GM21786 (cell line): ENCODE data around the gene PIK3R1.
A peak's percentile ranks its signal among the peaks of the same experiment; 100 is the strongest.

Experiments
- ATAC-seq: cut with Tn5 transposase; IDR thresholded peaks from one replicate; pipeline ENCODE4 v1.9.1; 2021; ENCODE audit not compliant: unreplicated experiment

The PIK3R1 gene

DNA sequence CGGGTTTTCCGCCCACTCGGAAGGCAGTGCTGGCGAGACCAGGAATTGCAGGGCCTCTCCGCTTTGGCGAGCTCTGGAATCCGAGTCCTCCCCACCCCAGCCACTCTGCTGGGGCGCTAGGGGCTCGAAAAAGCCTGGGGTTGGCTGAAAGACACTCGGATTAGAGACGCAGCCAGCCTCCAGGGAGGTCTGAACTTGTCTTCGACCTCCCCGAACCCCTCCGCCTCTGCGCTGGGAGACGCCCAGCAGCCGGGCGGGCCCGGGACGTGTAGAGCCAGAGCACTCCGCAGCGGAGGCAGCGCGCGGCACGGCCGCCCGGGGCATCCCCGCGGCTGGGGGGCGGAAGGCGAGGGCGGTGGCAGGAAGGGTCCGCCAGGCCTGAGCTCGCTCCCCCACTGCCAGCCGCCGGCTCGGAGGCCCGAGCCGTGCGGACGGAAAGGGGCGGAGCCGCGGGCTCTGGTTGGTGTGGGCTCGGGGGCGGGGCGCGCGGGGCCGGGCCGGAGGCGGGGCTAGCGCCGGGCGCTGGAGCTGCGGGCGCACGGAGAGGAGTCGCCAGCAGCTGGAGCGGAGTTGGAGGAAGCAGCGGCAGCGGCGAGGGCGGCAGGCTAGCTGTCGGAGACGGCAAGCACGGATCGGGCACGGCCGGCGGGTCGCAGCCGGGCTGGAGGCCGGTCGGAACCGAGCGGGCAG, at the start of gene PIK3R1:
Gene PIK3R1, plus strand, starts transcription at position 549 of the 690 bp plus-strand sequence. CDS start 10,920 bp downstream, outside the sequence.
- ATAC-seq, result peak; percentile 70

DNA sequence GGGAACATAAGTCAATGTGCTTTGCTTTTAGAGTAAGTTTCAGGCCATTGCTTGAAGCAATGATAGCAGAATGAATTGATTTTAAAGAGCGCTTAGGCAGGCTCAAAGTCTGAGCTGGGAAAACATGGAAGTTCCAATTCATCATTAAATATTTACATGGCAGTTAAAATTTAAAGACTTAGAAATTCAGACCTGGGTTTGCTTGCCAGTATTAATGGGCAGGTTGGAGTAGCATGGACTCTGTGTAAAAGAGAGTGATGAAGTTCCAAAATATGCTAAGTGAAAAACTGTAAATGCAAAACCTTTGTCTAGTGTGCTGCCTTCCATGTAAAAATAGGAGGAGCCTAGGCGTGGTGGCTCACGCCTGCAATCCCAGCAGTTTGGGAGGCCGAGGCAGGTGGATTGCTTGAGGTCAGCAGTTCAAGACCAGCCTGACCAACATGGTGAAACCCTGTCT, 48.3 kb upstream of the PIK3R1 start:
- no peak for ATAC-seq

DNA sequence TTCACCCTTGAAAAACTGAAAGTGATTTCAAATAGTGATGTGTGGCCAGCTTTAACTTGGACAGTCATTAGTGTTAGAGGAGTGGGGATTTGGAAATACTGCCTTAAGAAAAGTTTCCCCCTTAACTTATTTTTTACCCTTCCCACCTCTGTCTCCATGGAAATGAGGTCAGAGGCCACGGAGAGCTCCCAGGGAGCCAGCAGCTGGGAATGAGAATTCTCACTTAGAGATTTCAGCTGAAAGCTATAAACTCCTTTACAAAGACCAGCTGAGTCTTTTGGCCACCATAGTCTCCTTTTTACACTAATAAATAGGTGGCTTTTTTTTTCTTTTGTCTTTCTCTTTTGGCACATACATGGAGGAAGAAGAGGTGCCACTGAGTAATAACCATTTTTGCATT, 45.7 kb upstream of the PIK3R1 start:
- ATAC-seq, result no peak

DNA sequence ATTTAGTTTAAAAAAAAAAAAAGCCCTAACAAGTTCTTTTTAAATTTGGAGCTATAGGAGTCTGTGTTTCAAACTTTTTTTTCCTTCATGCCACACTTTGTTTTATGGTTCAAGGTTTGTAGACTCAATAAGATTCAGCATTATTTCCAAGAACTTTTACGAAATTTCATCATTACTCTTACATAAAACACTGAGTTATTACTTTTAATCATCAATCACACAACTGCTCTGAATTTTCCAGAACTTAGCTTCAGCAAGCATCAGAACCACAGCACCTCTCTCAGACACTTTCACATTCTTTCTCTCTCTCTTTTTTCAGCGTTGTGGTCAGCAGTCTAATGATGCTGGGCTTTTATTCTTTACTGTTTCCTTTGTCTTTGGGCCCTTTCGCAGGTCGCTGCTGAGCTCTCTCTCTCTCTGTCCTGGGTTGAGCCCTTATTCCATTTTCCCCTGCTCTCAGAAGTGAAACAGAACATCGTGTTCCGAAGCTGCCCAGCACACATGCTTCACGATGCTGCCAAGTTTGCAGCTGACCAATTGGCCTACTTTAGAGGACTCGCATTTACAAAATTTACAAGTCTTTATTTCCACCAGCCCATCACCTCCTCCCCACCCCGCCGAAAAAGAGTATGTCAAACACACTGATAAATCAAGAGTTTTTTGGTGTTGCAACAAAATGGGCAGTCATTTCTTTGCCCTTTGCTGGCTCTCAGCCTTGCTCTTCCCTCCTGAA, 44.6 kb upstream of the PIK3R1 start:
- no peak for ATAC-seq

DNA sequence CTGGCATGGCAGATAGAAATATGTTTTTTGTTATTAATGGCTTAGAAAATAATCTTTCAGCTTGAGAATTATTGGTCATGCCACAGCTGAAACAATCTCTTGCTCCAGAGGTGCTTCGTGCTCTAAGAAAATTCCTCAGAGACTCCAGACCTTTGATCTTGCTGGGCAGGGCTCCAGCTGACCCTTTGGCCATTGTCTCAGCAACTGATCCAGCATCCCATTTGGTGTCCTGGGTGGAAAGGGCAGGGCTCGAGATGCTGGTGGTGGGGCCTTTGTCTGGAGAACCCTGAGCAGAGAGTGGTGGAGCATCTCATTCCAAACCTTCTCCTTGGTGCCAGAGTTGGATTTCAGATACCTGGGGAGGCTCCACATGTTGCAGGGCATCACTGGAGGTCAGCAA, 43.2 kb upstream of the PIK3R1 start:
- ATAC-seq, result no peak

DNA sequence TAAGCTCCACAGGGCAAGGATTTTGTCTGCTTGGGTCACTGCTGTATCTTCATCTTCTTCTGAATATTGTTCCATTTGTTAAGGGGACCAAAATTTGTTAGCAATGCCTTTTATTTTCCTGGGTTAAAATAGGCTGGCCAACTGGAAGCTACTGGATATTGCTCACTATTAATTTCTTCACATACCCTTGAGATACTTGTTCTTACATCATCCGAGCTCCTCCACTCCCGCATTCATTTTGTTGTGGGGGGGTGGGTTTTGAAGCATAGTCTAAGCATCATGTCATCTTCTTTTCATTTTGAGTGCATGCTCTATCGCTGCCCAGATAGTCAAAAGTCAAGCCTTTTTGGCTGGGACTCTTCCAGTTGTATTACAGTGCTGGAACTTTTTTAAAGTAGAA, 42.5 kb upstream of the PIK3R1 start:
- ATAC-seq, result no peak

DNA sequence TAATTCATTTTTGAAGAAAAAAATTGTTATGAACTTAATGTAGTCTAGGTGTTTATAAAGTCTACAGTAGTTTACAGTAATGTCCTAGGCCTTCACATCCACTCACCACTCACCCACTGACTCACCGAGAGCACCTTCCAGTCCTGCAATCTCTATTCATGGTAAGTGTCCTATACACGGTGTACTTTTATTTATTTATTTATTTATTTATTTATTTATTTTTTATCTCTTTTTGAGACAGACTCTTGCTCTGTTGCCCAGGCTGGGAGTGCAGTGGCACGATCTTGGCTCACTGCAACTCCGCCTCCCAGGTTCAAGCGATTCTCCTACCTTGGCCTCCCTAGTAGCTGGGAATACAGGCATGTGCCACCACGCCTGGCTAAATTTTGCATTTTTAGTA, 39.3 kb upstream of the PIK3R1 start:
- ATAC-seq, result no peak

DNA sequence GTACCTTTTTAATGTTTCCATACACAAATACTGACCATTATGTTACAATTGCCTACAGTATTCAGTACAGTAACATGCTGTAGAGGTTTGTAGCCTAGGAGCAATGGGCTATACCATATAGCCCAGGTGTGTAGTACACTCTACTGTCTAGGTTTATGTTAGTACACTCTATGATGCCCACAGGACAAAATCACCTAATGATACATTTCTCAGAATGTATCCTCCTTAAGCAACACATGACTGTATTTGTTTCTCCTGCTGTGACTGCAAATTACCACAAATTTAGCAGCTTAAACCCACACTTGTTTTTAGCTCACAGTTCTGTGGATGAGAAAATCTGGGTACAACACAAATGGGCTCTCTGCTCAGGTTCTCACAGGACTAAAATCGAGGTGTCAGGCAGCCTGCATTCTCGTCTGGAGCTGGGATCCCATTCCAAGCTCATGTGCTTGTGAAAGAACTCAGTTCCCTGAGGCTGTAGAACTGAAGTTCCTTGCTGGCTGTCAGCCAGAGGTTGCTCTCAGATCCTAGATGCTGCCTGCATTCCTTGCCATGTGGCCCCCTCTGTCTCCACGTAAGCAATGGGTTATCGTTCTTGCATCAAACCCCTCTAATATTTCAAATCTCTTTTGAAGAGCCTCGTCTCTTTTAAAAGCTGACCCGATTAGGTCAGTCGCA, 38.6 kb upstream of the PIK3R1 start:
- ATAC-seq, result no peak

DNA sequence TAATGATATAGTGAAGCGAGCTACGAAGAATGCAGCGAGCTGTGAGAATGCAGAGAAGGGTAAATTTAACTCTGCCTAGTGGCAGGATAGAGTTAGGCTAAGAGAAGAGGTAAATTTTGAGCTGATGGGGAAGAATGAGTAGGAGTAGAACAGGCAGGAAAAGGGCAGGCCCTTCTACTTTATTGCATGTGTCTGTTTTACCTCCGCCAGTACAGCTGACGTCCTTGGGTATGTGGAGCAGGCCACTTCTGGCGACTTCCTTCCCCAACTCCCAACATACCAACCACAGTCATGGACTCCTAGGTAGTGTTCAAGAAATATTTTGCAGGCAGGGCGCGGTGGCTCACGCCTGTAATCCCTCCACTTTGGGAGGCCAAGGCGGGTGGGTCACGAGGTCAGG, 37.9 kb upstream of the PIK3R1 start:
- ATAC-seq, result no peak

DNA sequence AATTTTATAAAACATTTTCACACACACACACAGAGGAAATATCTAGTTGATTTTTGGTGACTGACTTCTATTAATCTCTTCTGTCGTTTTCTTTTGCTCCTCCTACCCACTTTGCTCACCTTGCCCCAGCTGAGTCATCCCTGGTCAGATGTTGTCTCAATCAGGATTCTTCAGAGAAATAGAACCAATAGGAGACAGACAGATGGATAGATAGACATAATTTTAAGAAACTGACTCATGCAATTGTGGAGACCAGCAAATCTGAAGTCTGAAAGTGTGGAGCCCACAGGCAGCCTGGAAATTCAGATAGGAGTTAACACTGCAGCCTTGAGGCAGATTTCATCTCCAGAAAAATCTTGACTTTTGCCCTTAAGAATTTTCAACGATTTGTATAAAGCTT, 37.0 kb upstream of the PIK3R1 start:
- no peak for ATAC-seq

DNA sequence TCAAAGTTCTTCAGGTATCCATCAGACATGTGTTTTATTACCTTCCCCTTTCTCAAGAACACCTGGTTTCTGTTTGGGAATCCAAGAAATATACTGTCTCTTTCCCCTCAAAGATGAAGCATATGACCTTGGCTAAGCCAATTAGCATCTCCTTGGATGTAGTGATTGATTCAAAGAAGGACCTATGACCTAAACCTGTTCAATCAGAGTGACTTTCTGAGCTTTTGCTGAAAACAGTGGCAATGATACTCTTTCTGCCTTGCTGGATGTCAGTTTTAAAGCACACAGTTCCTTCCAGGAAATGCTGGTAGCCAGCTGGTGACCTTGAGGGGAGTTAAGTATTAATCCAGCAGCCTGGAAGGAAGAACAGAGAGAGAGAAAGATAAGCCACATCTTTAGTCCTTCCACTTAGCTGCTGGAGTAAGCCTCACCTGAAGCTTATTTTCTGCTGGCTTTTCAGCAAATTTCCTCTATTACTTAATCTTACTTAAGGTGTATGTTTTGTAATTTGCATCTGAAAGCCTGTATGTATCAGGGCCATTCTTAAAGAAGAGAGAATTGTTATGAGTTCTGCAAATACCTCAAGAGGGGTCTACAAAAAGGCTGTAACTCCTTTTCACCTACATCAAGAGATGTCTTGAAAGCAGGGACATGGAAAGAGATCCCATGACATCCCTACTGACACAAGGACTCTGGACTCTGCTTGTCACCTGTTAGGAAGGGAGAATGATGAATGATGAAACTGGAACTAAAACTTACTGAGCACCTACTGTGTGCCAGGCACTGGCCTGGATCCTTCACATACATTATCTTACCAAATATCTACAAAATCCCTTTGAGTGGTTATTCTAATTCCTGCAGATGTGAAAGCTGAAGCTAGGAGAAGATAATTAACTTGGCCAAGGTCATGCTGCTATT, 35.2 kb upstream of the PIK3R1 start:
- no peak for ATAC-seq

DNA sequence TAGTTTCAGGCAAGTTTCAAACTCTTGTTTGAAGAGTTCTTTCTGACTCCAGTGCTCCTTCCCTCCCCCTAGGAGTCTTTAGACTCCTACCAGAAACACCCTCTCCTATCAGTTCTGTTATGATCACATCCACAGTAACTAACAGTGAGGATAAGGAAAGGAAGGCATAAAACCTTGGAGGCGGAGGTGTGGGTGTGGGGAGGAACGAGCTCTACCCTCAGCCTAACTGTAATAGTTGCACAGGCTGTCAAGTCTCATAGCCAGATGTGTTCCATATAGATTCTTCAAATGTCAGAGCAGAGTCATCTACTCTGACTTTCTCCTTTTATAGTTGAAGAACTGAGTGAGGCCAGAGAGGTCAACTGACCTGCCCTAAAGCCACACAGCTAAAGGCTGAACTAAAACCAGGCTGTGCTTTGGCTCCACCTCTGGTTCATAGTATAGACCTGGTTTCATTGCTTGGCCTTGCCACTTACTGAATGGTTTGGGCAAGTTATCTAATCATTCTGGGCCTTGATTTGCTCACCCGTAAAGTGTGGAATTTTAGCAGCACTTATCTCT, 34.4 kb upstream of the PIK3R1 start:
- no peak for ATAC-seq

DNA sequence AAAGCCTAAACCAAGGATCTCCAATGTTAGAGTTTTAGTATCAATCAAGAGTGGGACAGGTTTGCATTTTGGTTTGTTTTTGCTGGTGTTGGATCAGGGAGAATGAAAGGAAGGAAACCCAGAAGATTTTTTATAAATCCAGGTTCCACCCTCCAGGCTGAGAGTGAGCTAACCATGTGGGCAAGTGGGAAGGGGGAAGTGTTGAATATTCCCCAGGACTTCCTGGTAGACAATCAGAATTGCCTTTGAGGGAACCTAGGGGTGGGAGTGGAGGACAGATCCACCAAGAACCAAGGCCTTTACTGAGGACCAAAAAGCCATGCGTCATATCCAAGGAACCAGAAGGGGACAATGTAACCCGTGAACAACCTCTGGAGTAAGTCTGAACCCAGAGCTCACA, 33.5 kb upstream of the PIK3R1 start:
- no peak for ATAC-seq

DNA sequence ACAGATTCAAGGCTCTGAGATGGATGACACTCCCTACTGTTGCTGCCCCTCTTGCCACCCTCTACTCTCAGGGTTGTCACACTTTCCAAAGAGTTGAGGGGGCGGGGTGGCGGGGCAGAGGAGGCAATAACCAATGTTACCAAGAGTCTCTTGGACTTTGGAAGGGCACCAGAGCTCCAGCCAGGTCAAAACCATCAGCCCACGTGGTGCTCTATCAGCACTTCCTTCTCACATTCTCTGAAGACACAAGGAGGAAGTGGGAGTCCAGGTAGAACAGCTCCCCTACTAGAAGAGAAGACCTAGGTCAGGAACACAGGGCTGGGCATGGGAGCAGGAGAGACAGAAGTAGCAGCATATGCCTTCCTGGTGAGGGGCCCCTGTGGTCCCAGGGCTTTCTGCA, 33.0 kb upstream of the PIK3R1 start:
- no peak for ATAC-seq

DNA sequence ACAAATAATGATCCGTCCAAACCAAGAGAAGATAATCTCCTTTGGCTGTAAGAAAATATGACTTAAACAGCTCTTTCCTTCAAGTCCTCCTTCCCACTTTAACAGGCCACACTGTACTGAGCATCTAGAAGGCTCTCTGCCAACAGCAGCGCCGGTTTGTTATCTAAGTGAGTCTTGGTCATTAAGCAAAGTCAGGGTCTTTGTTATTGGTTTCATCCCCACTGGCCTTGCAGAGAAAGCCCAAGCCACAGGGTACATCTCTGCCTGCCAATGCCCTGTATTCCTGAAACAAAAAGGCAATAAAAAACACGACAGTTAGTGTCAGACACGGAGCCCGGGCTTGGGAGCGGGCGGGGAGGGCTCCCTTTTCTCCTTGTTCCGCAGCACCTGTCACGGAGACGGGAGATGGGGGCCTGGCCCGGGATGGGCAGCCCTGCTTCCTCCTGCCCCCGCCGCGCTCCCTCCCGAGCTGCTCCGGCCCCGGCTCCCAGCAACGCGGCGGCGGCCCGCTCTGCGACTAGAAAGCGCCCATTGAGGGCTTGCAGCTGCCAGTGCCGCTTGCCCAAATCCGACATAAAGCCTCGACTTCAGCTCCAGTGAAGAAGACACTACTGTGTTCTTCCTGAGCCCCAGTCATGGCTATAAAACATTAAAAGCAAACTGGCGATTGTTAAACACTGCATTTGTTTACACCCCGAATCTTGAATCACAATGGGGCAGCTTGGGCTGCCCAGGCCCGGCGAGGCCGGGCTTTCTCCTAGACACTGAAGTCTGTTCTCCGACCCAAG, 28.1 kb upstream of the PIK3R1 start:
- ATAC-seq, result no peak

DNA sequence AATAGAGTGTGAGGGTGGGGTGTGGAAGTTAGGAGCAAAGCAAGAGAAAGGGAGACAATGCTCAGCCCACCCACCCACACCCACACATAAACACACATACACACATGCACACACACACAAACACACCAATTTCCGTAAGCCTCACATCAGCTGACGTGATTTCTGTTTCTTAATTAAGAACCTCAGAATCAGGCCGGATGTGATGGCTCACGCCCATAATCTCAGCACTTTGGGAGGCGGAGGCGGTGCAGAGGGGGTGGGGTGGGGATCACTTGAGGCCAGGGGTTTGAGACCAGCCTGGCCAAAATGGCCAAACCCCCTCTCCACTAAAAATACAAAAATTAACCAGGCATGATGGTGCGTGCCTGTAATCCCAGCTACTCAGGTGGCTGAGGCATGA, 26.4 kb upstream of the PIK3R1 start:
- no peak for ATAC-seq

DNA sequence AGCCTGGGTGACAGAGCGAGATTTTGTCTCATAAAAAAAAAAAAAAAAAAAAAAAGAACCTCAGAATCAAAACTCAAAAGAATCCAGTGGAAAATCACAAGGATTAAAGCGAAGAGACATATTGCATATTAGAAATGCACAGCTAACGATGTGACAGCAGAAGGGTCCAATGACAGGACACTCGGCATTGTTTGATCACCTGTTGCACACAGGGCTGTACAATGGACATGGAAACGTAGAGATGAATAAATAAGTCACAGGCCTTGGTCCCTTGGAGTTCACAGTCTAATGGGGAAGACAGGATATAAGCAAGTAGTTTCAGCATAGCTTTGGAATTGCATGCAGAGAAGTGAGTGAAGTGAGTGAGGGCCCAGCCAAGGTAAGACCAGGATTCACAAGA, 25.9 kb upstream of the PIK3R1 start:
- no peak for ATAC-seq

DNA sequence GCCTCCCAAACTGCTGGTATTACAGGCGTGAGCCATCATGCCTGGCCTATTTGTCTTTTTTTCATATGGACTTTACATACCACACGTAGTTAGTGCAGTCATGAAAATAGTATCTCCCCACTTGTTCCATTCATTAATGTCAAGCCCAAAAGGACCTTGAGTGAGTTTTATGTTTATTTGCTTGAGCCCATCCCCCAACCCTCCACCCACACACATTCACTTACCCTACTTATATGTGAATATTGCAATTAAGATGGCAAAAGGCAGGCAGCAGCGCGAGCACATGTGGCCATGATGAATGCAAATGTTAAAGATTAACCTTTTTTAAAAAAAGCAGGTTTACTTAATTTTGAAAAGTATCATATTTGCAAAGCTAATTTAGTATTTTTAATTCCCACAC, 24.9 kb upstream of the PIK3R1 start:
- ATAC-seq, result no peak

DNA sequence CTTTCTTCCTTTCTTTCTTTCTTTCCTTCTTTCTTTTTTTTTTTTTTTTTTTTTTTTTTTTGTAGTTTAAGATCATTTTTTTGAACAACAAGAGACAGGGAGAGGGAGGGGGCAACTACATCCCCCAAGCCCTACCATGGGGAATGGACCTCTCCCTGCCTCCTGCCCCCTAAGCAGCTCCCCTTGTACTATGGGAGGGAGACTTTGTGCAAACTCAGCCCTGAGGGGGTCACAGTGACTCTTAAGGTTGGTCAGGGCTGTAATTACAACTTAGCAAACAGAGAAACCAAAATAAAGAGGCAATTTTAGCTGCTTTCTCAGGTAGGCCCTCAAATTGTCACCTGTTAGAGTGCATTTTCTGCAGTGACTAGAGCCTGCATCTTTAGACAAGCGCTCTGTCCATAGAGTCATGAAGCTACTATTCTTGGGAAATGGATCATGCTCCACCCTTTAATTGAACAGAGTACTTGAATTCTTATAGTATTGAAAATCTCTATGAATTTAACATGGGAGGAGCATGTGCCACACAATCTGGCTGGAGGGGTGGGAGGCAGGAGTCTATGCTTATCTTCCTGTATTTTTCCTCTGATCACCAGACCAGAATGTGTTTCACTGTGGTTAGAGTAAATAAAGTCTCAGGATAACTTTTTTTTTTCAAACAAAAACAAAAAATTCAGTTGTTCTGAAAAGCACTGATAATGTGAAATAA, 24.3 kb upstream of the PIK3R1 start:
- ATAC-seq, result no peak
